ENCODE data around the gene KLHL13.
"Not testable (repeated sequence)": the region's sequence is repeated elsewhere in the genome, so short reads cannot be mapped to it uniquely, and the experiment has no call there.

KLHL13 gene

GRCh38 chrX:118148737-118149136 is 32.1 kb upstream of the KLHL13 start:
- H3K4me3 ChIP-seq (replicated peaks; ENCODE audit: low read depth, low read length) = no peak overlapping the region
- no peak for TF ChIP-seq CTCF (IDR thresholded peaks at IDR 0.05; ENCODE audit: low read depth, low read length, missing control alignments)
- no peak for DNase-seq (ENCODE audit: extremely low read depth, low read depth)

GRCh38 chrX:118147771-118148170 is 31.2 kb upstream of the KLHL13 start:
- not testable (repeated sequence) for H3K4me3 ChIP-seq (replicated peaks; ENCODE audit: low read depth, low read length); DNase-seq (ENCODE audit: extremely low read depth, low read depth)

GRCh38 chrX:118143578-118143977 is 27.0 kb upstream of the KLHL13 start:
- no peak for TF ChIP-seq CTCF (IDR thresholded peaks at IDR 0.05; ENCODE audit: low read depth, low read length, missing control alignments)
- no peak for DNase-seq (ENCODE audit: extremely low read depth, low read depth)

GRCh38 chrX:118131336-118131735 is 14.7 kb upstream of the KLHL13 start:
- DNase-seq (ENCODE audit: extremely low read depth, low read depth) = no peak
- no peak for TF ChIP-seq CTCF (IDR thresholded peaks at IDR 0.05; ENCODE audit: low read depth, low read length, missing control alignments)

More at GRCh38 chrX:118143578-118143977, 27.0 kb upstream of the KLHL13 start:
- H3K4me3 ChIP-seq (replicated peaks; ENCODE audit: low read depth, low read length) = no peak overlapping the region

GRCh38 chrX:118129681-118130080 is 13.1 kb upstream of the KLHL13 start:
- DNase-seq (ENCODE audit: extremely low read depth, low read depth) = no peak
- no peak overlapping the region for H3K4me3 ChIP-seq (replicated peaks; ENCODE audit: low read depth, low read length)
- no peak for TF ChIP-seq CTCF (IDR thresholded peaks at IDR 0.05; ENCODE audit: low read depth, low read length, missing control alignments)

More at GRCh38 chrX:118131336-118131735, 14.7 kb upstream of the KLHL13 start:
- no peak overlapping the region for H3K4me3 ChIP-seq (replicated peaks; ENCODE audit: low read depth, low read length)

GRCh38 chrX:118128724-118129123 is 12.1 kb upstream of the KLHL13 start:
- DNase-seq (ENCODE audit: extremely low read depth, low read depth) = no peak
- H3K4me3 ChIP-seq (replicated peaks; ENCODE audit: low read depth, low read length) = no peak overlapping the region
- no peak for TF ChIP-seq CTCF (IDR thresholded peaks at IDR 0.05; ENCODE audit: low read depth, low read length, missing control alignments)

GRCh38 chrX:118126286-118126685 is 9.7 kb upstream of the KLHL13 start:
- no peak for DNase-seq (ENCODE audit: extremely low read depth, low read depth)

GRCh38 chrX:118124243-118124642 is 7.6 kb upstream of the KLHL13 start:
- DNase-seq (ENCODE audit: extremely low read depth, low read depth); H3K4me3 ChIP-seq (replicated peaks; ENCODE audit: low read depth, low read length): not testable (repeated sequence)

More at GRCh38 chrX:118126286-118126685, 9.7 kb upstream of the KLHL13 start:
- H3K4me3 ChIP-seq (replicated peaks; ENCODE audit: low read depth, low read length) = no peak overlapping the region
- TF ChIP-seq CTCF (IDR thresholded peaks at IDR 0.05; ENCODE audit: low read depth, low read length, missing control alignments) = no peak
